GM12878 (cell line): Measurements from ENCODE around the gene E2F2. TPM values are rescaled to one million over a fixed set of nuclear protein-coding genes. Genes with fewer than 3 reads are reported as not detected.

Source experiments
- ATAC-seq: fragments of 200-7000 bp; cut with Tn5 transposase; 3 replicates; pipeline ENCODE4 v1.9.1; 2020; ENCODE audit warnings: mild to moderate bottlenecking, moderate library complexity
- BruUV-seq: library from RNA; stranded (reverse); fragments of 400-500 nt; replicated peaks from 2 replicates; lab custom pipeline; 2021; lab: Mats Ljungman, UMichigan
- CTCF ChIA-PET: fragments of 300-600 bp; sonication (Branson Sonifier 250); formaldehyde crosslinking; extraction: SDS; loops from one replicate; lab custom pipeline; 2021; ENCODE audit warnings: inconsistent platforms; lab: Yijun Ruan, JAX
- POLR2A ChIA-PET: fragments of 350-600 bp; formaldehyde crosslinking; extraction: SDS; loops from one replicate; lab custom pipeline; 2021; ENCODE audit warnings: inconsistent platforms; lab: Charles Lee
- RAD21 ChIA-PET: fragments of 300-600 bp; sonication (Branson Sonifier 250); formaldehyde crosslinking; loops from one replicate; lab custom pipeline; 2023; ENCODE audit warnings: antibody characterized with exemption; ENCODE audit not compliant: unreplicated experiment; lab: Charles Lee
- SMC1A ChIA-PET: fragments of 300-600 bp; sonication (Branson Sonifier 250); formaldehyde crosslinking; loops from one replicate; lab custom pipeline; 2023; ENCODE audit not compliant: unreplicated experiment, uncharacterized antibody; lab: Charles Lee
- DNase-seq: peaks from one replicate; pipeline ENCODE4 v3.0.0-alpha.2; 2011; ENCODE audit warnings: low read depth, low spot score
- FAIRE-seq: peaks from 3 replicates; lab custom pipeline; 2011; peaks lifted over from hg19 to GRCh38; lab: Jason Lieb, UNC
- H2AFZ ChIP-seq: 2 replicates; pipeline ENCODE4 v1.6.0; 2011; ENCODE audit warnings: low read depth, low read length, control low read depth; ENCODE audit not compliant: control insufficient read depth
- H3K27ac ChIP-seq: 2 replicates; pipeline ENCODE4 v1.5.1; 2011; ENCODE audit warnings: control low read depth; ENCODE audit not compliant: control insufficient read depth, insufficient read depth
- H3K27me3 ChIP-seq, 2 experiments: replicated peaks in 1 of 2; 2 replicates each; pipeline versions ENCODE4 v1.6.0 to v1.6.1; 2011; ENCODE audit warnings: low read length in 1 of 2; ENCODE audit not compliant: control insufficient read depth in 2 of 2, insufficient read depth in 2 of 2
- H3K36me3 ChIP-seq, 2 experiments: 2 replicates each; pipeline ENCODE4 v1.5.1; 2011; ENCODE audit warnings: low read length in 1 of 2; ENCODE audit not compliant: control insufficient read depth in 2 of 2, insufficient read depth in 2 of 2
- H3K4me1 ChIP-seq: 2 replicates; pipeline ENCODE4 v1.6.1; 2011; ENCODE audit warnings: mild to moderate bottlenecking, low read length, moderate library complexity, mixed read lengths; ENCODE audit not compliant: control insufficient read depth, insufficient read depth
- H3K4me2 ChIP-seq: 2 replicates; pipeline ENCODE4 v1.6.0; 2011; ENCODE audit warnings: control low read depth; ENCODE audit not compliant: control insufficient read depth, insufficient read depth
- H3K4me3 ChIP-seq: fragments of 200-600 bp; sonication (generic); 2 replicates; pipeline ENCODE4 v1.5.1; 2016
- H3K79me2 ChIP-seq: 2 replicates; pipeline ENCODE4 v1.6.0; 2011; ENCODE audit warnings: low read length; ENCODE audit not compliant: control insufficient read depth, insufficient read depth
- H3K9ac ChIP-seq: 2 replicates; pipeline ENCODE4 v1.8.0; 2011; ENCODE audit warnings: low read length, control low read depth, mixed read lengths; ENCODE audit not compliant: control insufficient read depth, insufficient read depth
- H3K9me3 ChIP-seq: replicated peaks from 3 replicates; pipeline ENCODE4 v1.5.1; 2011; ENCODE audit warnings: mild to moderate bottlenecking, low read length; ENCODE audit not compliant: control insufficient read depth, insufficient read depth
- H4K20me1 ChIP-seq: 2 replicates; pipeline ENCODE4 v1.6.0; 2011; ENCODE audit not compliant: control insufficient read depth, insufficient read depth
- KLF5 ChIP-seq: fragments of 450-650 bp; IDR thresholded peaks from 2 replicates; pipeline ENCODE4 v1.6.1; 2014; ENCODE audit warnings: mild to moderate bottlenecking; ENCODE audit not compliant: partially characterized antibody
- MYB ChIP-seq: fragments of 150-350 bp; IDR thresholded peaks from 2 replicates; pipeline ENCODE4 v1.6.1; 2014; ENCODE audit warnings: mild to moderate bottlenecking, low read depth, low read length, borderline replicate concordance
- PML ChIP-seq: IDR thresholded peaks from 2 replicates; pipeline ENCODE4 v1.6.1; 2012; ENCODE audit warnings: low read length, inconsistent platforms
- SMARCA5 ChIP-seq: fragments of 450-650 bp; IDR thresholded peaks from 2 replicates; pipeline ENCODE4 v1.6.1; 2017; ENCODE audit warnings: mild to moderate bottlenecking
- ZNF592 ChIP-seq: fragments of 450-650 bp; IDR thresholded peaks from 2 replicates; pipeline ENCODE4 v1.6.1; 2017; ENCODE audit warnings: mild to moderate bottlenecking, moderate library complexity
- WGBS: methylation state at CpG from one replicate; pipeline ENCODE4 v1.1.6; 2016; ENCODE audit warnings: low lambda C conversion rate; ENCODE audit not compliant: insufficient replicate concordance, insufficient coverage; ENCODE audit errors: missing lambda C conversion rate; 5-methylcytosine and 5-hydroxymethylcytosine counted together
- in situ Hi-C: fragments of 300-500 bp; cut with MboI; formaldehyde crosslinking; loops from 9 replicates; pipeline ENCODE4 v1.14.3; 2018; ENCODE audit warnings: mixed read lengths
- intact Hi-C: fragments of 100-400 bp; cut with micrococcal nuclease; formaldehyde crosslinking; loops from one replicate; pipeline ENCODE4 v1.14.2; 2022; ENCODE audit not compliant: unreplicated experiment
- polyA plus RNA-seq, 11 experiments: library from polyadenylated mRNA; depleted of rRNA in 4 of 11; unstranded in 6 of 11; stranded (reverse) in 5 of 11; fragments of >200 nt; fragmentation: Nextera tagmentation in 4 of 11; fragmentation: Illumina TruSeq in 1 of 11; extraction: Ambion mirVana in 4 of 11; extraction: Trizol in 1 of 11; gene quantifications; 1 replicate in 1 of 11; 2 replicates in 10 of 11; pipeline versions ENCODE4 v1.2.1 to v1.2.3, GENCODE V29; 2011 to 2016; ENCODE audit warnings: inconsistent platforms in 2 of 11, missing spikeins in 2 of 11, low read depth in 1 of 11
- total RNA-seq, 4 experiments: library from RNA; depleted of rRNA in 3 of 4; stranded (reverse); fragments of >200 nt in 3 of 4; fragmentation: Illumina TruSeq in 1 of 4; extraction: Trizol in 1 of 4; gene quantifications; 2 replicates each; pipeline versions ENCODE4 v1.2.1 to v1.2.3, GENCODE V29; 2013 to 2021
- TF ChIP-seq, protein P1 (sequence below), 3 experiments: IDR thresholded peaks in 2 of 3; conservative IDR thresholded peaks in 1 of 3; 2 replicates each; pipeline ENCODE4 v1.5.1; 2011; ENCODE audit warnings: low read depth in 3 of 3, low read length in 3 of 3, mild to moderate bottlenecking in 3 of 3, control low read depth in 2 of 3, moderate library complexity in 2 of 3, inconsistent platforms in 1 of 3, mixed read lengths in 1 of 3; ENCODE audit not compliant: control insufficient read depth in 2 of 3, insufficient read depth in 1 of 3; ENCODE audit errors: extremely low read depth in 1 of 3

The E2F2 gene
- total and polyA plus RNA-seq, 10 of the 15 experiments (the other 5 are each of a cell fraction or from before 2014, with no cell fraction given): 3.8 to 27.2 (median 14.6) TPM

GRCh38 chr1:23526329-23527041 is 4.5 kb downstream of the E2F2 start:
- Histone ChIP-seq H3K4me2 (peak overlapping the region; percentile 91; the same call in 1 of the 2 replicates), H3K9ac (peak overlapping the region; percentile 16; the same call in 1 of the 2 replicates), H3K4me1 (peaks cover 60% of the 10 kb centered on the region), H3K9me3 (no peaks in the 10 kb centered on the region), H3K36me3 (peaks cover 7 to 9% of the 10 kb centered on the region in 2 experiments; a peak in 2 of 4 replicates), H2AFZ (no peak overlapping the region), H3K27me3 (no peaks in the 10 kb centered on the region), H3K4me3 (no peak overlapping the region; the same call in 1 of the 2 replicates), H4K20me1 (no peaks in the 10 kb centered on the region), H3K27ac (peak overlapping the region; percentile 77), H3K79me2 (peaks cover 66% of the 10 kb centered on the region)
- ChIA-PET CTCF (interaction anchor here (1.3 to 28.3 kb wide), 5 partner anchors 14 to 342 kb away, joined by 3 to 784 read pairs (median 8); no protein-coding TSS in a partner anchor), SMC1A (interaction anchor here (1.4 to 14.8 kb wide), 6 partner anchors 11 to 111 kb away, joined by 4 to 201 read pairs (median 12); no protein-coding TSS in a partner anchor), POLR2A (interaction anchor here (1.0 to 2.4 kb wide), 3 partner anchors 11 to 65 kb away, joined by 3 to 12 read pairs (median 3); no protein-coding TSS in a partner anchor), RAD21 (interaction anchor here (0.7 to 11.3 kb wide), 7 partner anchors 13 to 381 kb away, joined by 3 to 153 read pairs (median 7); partner anchors contain the start of gene HNRNPR)
- FAIRE-seq (no peak), DNase-seq (no peak), ATAC-seq (no peak)
- intact Hi-C loops (loop anchor here (5.0 kb wide), 1 partner anchor 184 kb away; the partner anchor contains the start of gene HNRNPR), in situ Hi-C loops (no loop called here)
- no TSS peak for BruUV-seq
- WGBS: 98% methylated on average over 8 of the region's 8 CpGs
- TF ChIP-seq ZNF592: no peak
- no peak for TF ChIP-seq SMARCA5
- TF ChIP-seq, protein P1, sequence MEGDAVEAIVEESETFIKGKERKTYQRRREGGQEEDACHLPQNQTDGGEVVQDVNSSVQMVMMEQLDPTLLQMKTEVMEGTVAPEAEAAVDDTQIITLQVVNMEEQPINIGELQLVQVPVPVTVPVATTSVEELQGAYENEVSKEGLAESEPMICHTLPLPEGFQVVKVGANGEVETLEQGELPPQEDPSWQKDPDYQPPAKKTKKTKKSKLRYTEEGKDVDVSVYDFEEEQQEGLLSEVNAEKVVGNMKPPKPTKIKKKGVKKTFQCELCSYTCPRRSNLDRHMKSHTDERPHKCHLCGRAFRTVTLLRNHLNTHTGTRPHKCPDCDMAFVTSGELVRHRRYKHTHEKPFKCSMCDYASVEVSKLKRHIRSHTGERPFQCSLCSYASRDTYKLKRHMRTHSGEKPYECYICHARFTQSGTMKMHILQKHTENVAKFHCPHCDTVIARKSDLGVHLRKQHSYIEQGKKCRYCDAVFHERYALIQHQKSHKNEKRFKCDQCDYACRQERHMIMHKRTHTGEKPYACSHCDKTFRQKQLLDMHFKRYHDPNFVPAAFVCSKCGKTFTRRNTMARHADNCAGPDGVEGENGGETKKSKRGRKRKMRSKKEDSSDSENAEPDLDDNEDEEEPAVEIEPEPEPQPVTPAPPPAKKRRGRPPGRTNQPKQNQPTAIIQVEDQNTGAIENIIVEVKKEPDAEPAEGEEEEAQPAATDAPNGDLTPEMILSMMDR (IDR thresholded peaks at IDR 0.05 in 2 of 3, conservative IDR thresholded peaks at IDR 0.05 in 1 of 3; ENCODE audit: control insufficient read depth in 2 of 3, extremely low read depth in 1 of 3, insufficient read depth in 1 of 3, low read depth in 3 of 3, low read length in 3 of 3): no peak
- no peak for TF ChIP-seq PML
- no peak for TF ChIP-seq MYB
- TF ChIP-seq KLF5: no peak
